HG03045 (cell line): Measurements from ENCODE around the gene KCNMA1.

ENCODE experiments used
- ATAC-seq: cut with Tn5 transposase; IDR thresholded peaks from one replicate; pipeline ENCODE4 v1.9.1; 2021; ENCODE audit warnings: mild to moderate bottlenecking, moderate library complexity; ENCODE audit not compliant: unreplicated experiment

KCNMA1 gene

DNA sequence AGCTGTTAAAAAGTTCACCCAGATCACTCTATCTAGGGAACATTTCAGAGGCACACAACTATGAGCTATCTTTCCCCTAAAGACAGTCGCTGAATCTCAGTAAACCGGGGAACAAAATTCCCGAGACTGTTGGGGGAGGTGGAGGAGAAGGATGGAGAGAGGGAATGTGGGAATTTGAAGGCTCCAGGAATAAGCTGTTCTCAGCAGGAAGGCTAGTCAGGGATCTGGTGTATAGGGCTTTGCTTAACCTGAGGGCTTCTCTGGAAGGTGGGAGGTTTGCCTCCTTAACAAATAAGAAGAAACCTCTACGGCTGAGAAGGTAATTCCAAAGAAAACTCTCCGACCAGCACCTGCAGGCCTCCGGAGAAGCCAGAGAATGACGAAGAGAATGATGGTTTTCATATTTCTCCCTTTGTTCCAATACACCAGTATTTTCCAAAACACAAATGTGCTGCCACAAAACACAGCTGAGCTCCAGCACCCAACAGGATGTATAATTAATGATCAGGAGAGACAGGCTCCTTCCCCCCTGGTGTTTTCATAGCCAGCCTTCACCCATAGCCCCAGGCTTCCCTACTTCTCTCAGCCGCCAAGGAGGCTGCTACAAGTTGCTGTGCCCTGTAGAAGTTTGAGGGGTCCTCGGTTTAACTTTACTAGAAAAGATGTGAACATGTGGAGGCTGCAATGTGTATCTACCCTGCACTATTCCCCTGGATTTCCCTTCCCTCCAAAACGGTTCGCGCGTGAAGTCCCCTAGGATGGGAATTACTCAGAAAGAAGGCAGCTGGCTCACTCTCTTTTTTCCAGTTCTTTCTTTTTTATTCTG, 2.0 kb downstream of the KCNMA1 start:
- no peak for ATAC-seq

DNA sequence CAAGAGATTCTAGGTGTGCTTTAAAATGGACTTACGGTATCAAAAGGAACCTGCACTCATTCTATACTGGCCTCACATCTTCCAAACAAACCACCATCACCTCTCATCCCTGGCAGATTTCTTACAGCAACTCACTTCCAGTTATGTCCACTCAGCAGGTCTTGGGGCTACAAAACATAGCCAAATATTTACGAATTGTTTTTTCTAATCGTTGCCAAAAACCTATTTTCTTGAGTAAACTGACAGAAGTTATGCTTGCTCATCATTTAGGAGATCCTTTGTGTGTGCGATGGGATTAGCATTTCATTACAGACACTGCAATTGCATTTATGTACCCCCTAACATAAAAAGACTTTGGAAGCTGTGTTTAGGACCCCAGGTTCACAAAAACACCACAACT, 2.7 kb downstream of the KCNMA1 start:
- no peak for ATAC-seq

DNA sequence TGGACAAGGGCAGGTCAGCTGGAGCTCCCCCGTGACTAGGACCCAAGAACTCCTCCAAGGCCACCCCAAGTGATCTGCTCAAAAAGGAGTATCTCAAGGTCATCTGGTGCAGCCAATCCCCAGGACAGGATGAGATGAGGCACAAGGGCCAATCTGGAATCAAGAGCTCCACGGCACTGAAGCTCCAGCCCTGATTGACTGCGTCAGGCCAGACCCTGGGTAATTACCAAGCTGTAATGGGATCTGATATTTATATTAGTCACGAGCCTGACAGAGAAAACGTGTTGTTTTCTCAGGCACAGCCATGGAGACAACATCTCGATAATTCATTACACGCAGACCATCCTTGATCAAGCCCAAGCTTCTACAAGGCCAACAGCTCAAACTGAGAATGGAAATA, 4.2 kb downstream of the KCNMA1 start:
- ATAC-seq: no peak

DNA sequence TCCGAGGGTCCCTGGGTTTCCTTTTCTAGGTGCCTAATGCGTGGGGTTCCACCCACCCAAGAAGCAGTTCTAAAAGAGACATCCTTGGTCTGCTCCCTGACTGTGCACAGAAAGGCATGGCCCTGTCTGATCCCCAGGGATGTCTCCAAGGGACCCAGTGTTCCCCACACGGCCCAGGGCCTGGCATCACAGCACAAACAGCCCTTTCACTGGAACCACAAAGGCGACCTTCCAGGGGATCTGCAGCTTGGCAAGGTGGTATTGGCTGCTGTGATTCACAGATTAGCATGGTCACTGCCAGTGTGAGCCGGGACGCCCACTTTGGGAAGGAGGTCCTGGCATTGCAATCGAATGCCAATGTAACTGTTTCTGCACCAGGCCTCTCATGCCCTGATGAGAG, 6.4 kb downstream of the KCNMA1 start:
- ATAC-seq: no peak

GRCh38 chr10:77630507-77630848, 7.1 kb downstream of the KCNMA1 start:
- ATAC-seq: no peak

DNA sequence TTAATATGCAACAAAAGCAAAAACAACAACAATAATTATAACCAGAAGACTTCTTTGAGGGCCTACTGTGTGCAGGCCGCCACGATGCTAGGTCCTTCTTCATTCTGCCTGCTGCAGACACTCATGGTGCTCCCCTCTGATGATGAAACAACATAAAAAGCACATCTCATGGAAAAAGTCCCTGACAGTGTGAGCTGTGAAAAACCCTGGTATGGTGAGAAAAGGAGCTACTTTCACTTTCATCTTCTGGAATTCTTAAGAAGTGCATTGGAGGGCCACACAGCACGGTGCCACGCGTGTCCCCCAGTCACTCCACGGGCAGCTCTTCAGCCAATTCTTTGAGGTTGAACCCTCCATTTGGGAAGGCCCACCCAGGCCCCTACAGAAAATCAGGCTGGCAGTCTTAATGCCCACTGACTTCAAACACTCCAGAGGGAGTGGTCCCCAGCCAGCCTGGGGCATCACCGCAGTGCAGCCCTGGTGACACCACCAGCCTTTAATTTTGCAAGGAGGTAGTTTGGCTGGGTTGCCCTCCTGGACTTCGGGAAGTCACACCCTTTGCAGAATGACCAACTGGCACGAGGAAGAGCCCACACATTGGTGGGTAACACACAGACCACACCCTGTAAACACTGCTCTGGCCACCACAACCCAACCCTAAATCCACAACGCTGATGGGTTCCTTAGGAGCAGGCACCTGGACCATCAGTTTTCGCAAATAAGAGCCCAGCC, 7.7 kb downstream of the KCNMA1 start:
- no peak for ATAC-seq

DNA sequence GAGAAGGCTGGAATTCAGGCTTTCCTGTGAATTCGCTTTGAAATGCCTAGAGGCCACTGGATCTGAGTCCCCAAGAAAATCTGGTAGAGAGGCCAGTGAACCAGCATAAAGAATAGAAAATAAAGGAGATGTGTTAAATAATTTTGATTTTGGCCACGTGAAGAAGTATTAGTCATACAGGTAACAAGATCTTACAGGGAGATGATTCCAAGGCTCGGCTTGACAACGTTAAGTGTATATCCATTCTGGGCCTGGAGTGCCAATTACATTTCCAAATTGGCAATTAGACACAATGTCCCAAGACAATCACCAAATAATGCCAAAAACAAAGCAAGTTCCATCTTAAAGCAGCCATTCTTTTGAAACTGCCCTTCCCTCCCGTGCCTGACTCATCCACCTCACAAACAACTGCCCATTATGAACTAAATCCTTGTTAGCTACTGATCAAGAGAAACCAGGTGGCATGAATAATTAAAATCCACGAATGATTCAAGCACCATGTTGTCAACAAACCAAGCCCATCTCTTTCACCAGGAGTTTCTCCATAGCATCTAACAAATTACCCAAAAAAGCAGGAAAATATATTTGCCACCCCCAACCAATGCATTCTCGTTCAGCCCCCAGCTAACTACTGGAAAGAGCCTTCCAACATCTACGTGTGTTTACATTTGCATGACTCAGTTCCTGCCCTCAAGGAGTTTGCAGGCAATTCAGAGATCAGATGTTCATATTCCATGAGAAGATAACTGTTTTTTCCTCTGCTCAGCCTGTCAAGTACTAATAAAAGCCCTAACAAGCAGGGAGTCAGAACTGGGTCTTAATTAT, 8.5 kb downstream of the KCNMA1 start:
- no peak for ATAC-seq

DNA sequence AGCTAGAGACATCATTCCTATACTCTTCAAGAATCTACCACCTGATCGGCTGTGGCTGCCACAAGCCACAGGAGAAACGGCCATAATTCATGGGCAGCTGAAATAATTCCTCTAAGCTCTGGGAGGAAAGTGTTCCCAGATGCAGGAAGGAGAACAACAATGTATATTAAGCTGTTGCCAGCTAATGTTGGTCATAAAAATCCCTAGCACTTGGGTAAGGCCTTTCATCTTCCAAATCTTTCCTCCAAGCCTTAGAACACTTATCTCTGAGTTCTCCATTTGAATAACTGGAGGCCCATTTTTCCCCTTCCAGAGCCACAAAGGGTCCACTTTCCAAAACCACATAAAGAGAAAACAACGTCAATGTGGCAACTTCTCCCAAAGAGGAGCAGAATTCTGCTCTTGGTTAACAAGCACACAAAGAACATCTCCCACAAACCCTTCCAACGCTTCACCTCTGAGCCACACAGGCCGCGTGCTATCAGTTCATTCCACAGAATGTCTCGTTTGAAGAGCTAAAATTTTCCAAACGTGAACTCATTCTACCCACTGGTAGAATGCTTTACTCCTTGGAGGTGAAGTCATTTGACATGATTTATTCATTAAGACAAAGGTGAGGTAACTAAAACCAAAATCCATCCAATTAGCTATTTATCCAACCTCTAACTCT, 11.2 kb downstream of the KCNMA1 start:
- no peak for ATAC-seq

DNA sequence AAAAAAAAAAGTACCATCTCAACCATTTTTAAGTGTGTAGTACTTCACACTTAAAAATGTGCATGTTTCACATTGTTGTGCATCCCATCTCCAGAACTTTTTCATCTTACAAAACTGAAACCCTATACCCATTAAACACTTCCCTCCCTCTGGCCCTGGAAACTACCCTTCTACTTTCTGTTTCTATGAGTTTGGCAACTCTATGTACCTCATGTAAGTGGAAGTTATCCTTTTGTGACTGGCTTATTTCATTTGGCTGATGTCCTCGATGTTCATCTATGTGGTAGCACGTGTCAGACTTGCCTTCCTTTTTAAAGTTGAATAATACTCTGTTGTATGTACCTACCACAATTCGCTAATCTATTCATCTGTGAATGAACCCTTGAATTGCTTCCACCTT, 12.2 kb downstream of the KCNMA1 start:
- ATAC-seq: no peak

- ATAC-seq: no peak
Observed at GRCh38 chr10:77622889-77623291, 14.7 kb downstream of the KCNMA1 start.

DNA sequence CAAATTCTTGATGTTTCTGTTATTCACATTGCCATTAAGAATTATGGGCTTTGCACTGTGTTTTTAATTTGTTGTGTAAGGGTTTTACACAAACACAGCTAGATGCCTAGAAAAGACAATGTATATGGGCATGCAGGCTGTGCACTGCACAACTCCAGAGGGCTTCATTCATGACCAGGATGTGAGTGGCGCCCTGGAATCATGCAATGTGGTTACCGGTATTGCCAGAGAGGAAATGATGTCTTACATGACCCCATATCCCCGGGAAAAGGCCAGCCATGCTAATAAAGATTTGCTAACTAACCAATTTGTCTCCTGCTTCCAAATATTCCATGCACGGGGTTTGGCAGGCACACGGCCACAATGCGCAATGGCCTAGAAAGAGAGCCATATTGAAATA, 16.9 kb downstream of the KCNMA1 start:
- no peak for ATAC-seq

GRCh38 chr10:77619964-77620703, 17.5 kb downstream of the KCNMA1 start:
- no peak for ATAC-seq

GRCh38 chr10:77618117-77618516, 19.5 kb downstream of the KCNMA1 start:
- no peak for ATAC-seq

- ATAC-seq: no peak
Observed at GRCh38 chr10:77616766-77617165, 20.8 kb downstream of the KCNMA1 start.

GRCh38 chr10:77614778-77615625, 22.6 kb downstream of the KCNMA1 start:
- no peak for ATAC-seq

DNA sequence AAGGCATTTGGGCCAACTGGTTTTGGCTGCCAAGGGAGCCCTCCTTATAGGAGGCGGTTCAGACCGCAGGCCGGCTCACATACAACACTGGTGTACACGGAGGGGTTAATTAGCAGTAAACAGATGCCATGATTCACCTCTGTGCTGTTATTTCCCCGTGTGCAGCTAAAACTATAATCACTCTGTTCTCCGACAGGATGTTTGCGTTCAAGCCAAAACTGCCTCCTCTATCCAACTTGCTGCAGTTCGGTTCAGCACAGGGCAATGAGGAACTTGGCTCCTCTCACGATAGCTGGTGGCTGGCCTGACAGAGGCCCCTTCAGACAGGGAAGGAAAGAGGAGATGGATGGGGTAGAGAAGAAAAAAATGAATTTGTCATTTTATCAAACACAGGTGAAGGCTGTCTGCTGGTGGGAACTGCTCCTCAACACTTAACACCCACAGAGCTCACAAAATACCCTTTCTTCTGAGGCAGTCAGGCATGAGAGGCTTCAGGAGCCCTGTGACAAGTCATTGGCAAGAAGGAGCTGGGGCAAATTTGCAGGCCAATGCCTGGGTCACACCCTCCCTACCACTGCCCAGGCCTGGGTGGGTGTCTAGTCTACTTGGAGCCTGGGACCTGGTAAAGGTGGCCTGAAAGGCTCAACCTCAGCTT, 24.0 kb downstream of the KCNMA1 start:
- no peak for ATAC-seq

DNA sequence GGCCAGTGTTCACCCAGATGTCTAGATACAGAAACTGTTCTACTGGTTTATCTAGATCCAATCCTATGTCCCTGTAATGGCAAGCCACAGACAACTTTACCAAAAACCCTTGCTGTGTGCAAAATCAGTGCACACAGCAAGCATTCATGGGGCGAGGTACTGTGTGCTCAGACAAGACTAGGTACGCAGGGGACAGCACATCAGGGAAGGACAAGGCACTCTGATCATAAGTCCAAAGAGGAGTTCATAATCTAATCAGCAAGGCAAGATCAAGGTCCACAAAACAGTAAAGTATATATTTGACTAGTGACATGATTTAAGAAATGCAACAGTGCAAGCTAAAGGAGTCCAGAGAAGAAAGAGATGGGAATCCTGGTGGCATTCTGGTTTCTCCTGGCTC, 25.9 kb downstream of the KCNMA1 start:
- ATAC-seq: no peak

GRCh38 chr10:77611221-77611620, 26.4 kb downstream of the KCNMA1 start:
- no peak for ATAC-seq

DNA sequence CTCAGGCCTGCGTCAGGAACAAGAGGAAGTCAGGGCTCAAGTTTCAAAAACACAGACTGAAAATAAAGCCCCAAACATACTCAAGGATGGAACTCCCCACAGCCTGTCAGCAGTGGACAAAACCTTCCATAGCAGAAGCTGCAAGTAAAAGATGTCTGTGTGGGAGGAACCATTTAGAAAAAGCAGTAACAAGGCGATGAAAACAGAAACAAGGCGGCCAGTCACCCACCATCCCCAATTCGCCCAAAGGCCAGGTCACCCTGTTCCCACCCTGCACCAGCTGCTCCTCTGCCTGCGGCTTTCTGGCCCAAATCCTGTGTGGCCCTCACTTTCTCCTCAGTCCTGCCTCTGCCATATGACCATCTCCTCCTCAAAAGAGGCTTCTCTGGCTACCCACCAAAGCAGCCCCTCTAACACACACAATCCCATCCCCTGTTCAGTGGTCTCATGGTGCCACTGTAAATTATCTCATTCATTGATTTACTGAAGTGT, 27.8 kb downstream of the KCNMA1 start:
- no peak for ATAC-seq
